Measurements from ENCODE around the gene ROR1.

DNA sequence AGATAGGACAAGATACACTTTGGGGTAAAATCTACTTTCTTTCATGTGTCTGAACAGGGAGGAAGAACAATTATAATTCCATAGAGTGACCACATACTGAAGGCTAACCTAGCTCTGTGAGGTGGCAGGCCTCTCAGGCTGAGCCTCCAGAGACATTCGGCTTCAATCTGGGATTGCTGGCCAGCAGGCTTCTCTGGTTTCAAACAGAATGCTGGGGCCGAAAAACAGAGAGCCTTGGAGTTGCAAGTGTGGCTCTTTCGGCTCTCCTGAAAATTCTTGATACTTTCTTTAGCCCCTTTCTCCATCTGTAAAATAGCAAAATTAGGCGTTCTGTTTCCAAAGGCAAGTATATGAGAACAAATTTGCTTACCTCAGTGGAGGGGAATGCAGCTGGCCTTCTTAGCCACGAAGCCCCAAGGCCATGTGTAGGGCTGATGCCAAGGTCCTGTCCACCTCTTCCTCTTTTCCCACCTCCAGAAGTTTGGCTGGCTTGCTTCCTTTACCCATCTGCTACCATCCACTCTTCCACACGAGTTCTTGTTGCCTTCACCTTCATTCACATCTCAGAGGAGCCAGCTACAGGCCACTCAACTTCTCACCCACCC is 399.6 kb downstream of the ROR1 start:
- TF ChIP-seq EP300 (IDR thresholded peaks at IDR 0.05), result no peak
- TF ChIP-seq, protein P1, sequence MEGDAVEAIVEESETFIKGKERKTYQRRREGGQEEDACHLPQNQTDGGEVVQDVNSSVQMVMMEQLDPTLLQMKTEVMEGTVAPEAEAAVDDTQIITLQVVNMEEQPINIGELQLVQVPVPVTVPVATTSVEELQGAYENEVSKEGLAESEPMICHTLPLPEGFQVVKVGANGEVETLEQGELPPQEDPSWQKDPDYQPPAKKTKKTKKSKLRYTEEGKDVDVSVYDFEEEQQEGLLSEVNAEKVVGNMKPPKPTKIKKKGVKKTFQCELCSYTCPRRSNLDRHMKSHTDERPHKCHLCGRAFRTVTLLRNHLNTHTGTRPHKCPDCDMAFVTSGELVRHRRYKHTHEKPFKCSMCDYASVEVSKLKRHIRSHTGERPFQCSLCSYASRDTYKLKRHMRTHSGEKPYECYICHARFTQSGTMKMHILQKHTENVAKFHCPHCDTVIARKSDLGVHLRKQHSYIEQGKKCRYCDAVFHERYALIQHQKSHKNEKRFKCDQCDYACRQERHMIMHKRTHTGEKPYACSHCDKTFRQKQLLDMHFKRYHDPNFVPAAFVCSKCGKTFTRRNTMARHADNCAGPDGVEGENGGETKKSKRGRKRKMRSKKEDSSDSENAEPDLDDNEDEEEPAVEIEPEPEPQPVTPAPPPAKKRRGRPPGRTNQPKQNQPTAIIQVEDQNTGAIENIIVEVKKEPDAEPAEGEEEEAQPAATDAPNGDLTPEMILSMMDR (IDR thresholded peaks at IDR 0.05), result no peak
